Stimulated activated CD4-positive, alpha-beta T cell treated with anti-CD3 and anti-CD28 coated beads, Interleukin-15, amount 100 ng/mL, for 1 hour (primary cell): ENCODE results near the gene CAMK2D.
"Not testable (repeated sequence)": the region's sequence is repeated elsewhere in the genome, so short reads cannot be mapped to it uniquely, and the experiment has no call there.

Experiments
- DNase-seq, 2 donors: peaks; one replicate each; pipeline ENCODE4 v3.0.0-alpha.2; 2020; ENCODE audit warnings: low read depth in 1 of 2, low spot score in 1 of 2

The CAMK2D gene

GRCh38 chr4:113687067-113687718, 74.3 kb downstream of the CAMK2D start:
- DNase-seq, result no peak

DNA sequence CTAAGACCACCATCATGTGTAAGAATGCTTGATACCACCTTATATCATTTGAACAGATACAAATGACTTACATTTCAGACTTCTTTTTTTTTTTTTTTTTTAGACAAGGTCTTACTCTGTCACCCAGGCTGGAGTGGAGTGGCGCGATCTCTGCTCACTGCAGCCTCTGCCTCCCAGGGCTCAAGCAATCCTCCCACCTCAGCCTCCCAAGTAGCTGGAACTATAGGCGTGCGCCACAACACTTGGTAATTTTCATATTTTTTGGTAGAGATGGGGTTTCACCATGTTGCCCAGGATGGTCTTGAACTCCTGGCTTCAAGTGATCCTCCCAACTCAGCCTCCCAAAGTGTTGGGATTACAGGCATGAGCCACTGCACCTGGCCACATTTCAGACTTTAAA, 76.4 kb downstream of the CAMK2D start:
- not testable (repeated sequence) for DNase-seq

DNA sequence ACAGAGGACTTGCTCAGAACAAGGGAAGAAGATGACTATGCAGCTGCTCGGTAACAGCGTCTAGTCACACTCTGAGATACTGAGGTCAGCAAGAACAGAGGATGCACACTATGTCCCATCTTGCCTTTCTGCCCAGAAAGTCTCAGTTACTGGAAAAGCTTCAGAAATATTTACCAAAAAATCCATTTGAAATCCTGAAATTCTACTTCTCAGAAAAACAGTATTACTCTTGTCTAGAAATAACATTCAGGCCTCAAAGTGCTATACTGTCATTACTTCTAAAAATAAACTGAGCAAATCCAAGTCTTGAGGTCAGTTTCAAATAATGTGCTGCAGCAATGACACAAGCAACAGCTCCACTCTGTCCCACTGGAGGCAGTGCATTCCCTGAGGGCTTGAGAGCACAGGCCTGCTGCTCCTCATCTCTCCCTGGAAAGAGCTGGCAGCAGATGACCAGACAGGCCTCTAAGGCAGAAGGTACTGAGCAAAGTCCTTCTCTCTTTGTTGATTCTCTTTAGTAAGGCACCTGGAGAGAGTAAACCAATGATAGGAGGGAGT, 76.9 kb downstream of the CAMK2D start:
- no peak for DNase-seq

- peak; percentile 29 to 36 for DNase-seq
Observed at GRCh38 chr4:113682730-113683537, 78.6 kb downstream of the CAMK2D start.

DNA sequence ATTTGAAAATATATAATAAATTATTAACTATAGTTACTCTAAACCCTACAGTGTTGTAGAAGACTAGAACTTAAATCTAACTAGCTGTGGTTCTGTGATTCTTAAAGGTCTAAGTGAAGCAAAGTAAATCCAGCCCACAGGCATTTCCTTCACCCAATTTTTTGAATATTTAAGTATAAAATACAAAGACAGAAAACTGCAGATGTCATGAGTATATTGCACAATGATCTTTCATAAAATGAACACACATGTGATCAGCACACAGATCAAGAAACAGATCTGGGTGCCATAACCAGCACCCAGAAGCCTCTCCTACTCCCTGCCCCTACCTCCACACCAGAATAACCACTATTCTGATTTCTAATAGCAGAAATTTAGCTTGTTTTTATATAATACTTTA, 82.9 kb downstream of the CAMK2D start:
- DNase-seq, result no peak

GRCh38 chr4:113677325-113677724, 84.2 kb downstream of the CAMK2D start:
- no peak for DNase-seq

- DNase-seq, result no peak
Observed at GRCh38 chr4:113675731-113676697, 85.5 kb downstream of the CAMK2D start.

GRCh38 chr4:113674733-113675132, 86.8 kb downstream of the CAMK2D start:
- DNase-seq, result no peak

DNA sequence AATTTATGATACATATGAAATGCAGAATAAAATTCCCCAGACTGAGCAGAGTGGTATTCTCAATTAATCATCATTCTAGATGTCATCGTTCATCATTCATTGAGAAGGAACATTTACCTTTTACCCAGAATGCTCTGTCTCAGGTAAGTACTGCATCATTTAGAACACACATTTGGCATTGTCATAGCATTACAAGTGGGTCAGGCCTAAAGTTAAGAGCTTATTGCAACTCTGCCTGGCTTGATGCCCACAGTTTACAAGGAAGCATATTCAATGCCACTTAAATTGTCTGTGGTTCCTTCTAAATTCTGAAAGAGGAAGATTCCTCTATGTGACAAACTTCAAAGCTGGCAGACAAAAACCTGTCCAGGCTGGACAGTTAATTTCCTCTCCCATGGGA, 87.3 kb downstream of the CAMK2D start:
- no peak for DNase-seq

DNA sequence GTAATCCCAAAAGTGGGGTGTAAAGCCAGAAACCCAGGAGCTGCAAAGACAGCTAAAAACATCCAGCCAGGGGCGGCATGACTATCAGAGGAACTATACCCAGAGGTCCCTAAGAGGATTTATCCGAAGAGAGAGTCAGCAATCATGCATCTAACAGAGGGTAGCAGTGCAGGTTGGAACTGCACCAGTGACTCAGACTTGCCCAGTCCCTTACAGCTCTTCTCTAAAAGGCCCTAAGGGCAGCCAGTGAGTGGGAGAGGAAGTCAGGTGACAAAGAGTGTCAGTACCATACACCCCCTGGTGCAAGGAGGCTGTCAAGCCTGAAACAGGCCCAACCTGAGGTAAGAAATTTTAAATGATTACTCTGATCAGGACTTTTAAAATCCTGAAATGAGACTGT, 88.1 kb downstream of the CAMK2D start:
- no peak for DNase-seq

- no peak for DNase-seq
Observed at GRCh38 chr4:113666386-113667114, 95.0 kb downstream of the CAMK2D start.

DNA sequence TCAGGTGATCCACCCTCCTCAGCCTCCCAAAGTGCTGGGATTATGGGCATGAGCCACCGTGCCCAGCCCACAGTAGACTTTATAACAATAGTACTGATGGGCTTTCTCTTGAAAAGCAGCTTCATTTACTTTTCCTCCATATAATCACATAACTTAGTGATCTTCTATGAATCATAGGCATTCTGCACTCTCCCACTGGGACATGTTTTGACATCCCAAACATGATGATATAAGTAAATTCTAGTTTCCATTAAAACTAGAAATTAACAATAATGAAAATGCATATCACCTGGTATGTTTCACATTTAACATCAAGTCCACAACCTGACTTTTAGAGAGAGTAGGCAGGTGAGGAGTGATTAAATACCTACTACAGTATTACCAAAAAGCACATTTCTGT, 96.5 kb downstream of the CAMK2D start:
- DNase-seq, result no peak

DNA sequence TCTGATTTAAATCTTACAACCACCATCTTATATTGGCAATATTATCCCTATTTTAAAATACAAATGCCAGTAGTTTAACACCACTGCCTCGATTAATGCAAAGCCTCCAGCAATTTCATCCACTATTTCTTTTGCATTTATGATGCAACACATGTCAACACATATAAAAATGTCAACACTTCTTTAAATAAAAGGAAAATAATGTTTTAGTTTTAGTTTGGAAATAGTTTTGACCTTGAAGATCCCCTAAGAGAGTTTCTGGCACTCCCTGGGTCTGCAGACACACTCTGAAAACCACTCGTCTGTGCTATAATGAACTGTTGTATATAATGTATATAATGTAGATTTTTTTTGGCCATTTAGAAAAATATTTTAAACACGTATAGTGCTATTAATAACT, 99.0 kb downstream of the CAMK2D start:
- no peak for DNase-seq

GRCh38 chr4:113659127-113659526, 102.4 kb downstream of the CAMK2D start:
- no peak for DNase-seq

DNA sequence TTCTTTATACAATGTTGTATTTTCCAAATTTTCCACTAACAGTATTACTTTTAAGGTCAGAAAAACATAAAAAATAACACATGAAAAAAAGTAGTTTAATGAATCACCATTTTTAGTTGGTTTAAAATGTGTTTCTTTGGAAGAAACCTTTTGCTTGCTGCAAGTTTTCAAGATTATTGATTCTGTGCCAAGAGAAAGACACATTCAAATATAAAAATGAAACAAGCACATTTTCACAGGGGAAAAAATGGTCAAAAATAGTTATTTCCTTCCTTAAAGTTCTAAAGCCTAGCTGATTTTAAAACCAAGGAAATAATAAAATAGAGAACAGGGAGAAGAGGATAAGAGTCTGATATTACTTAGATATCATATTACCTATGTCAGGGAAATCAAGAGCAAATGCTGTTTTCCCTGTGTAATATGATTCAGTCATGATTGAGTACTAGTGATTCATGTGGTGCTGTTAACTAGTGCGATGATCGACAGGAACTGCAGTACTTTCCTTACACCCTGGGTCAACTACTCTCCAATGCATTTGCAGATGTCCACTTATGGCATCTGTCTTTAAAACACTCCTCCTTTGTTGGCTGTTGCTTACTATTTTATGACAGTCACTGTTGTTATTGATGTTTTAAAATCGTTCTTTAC, 103.8 kb downstream of the CAMK2D start:
- DNase-seq, result no peak

- no peak for DNase-seq
Observed at GRCh38 chr4:113653871-113654270, 107.7 kb downstream of the CAMK2D start.

GRCh38 chr4:113646442-113646822, 115.1 kb downstream of the CAMK2D start:
- no peak for DNase-seq

GRCh38 chr4:113645771-113646441, 115.6 kb downstream of the CAMK2D start:
- DNase-seq, result no peak

DNA sequence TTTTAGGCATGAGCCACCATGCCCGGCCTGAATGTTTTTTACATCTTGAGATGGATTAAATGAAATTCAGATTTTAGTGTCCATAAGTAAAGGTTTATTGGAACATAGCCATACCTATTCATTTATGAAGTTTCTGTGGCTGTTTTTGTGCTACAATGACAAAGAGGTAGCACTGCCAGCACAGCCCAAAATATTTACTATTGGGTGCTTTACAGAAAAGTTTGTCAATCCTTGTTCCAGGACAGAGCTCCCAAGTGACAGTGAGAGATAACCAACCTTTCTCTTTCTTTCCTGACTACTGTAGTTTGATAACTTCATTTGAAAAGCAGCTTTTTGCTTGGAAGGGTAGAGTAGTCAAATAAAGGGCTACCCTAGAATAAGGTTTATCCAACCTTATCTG, 116.2 kb downstream of the CAMK2D start:
- no peak for DNase-seq

DNA sequence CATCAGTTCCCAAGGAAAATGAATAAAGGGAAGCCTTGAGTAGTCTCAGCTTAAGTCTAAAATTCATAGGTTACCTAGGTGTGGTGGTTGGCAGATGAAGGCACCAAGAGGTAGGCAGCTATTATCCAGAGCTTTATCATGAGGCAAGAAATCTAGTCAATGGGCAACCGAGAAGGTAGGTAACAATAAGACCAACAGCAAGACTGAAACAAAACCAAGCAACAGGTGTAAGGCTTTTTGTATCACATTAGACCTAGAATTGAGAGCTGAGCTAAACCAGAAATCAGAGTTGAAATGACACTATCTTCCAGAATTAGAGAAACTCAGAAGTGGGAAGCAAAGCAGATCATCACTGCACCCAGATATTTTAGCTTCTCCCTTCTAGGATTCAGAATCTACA, 117.1 kb downstream of the CAMK2D start:
- DNase-seq, result no peak
